ENCODE measurements around the gene TPRX2. TPM values are rescaled to one million over a fixed set of nuclear protein-coding genes. Genes with fewer than 3 reads are reported as not detected.
"Not testable (repeated sequence)": the region's sequence is repeated elsewhere in the genome, so short reads cannot be mapped to it uniquely, and the experiment has no call there.

TPRX2 gene, protein sequence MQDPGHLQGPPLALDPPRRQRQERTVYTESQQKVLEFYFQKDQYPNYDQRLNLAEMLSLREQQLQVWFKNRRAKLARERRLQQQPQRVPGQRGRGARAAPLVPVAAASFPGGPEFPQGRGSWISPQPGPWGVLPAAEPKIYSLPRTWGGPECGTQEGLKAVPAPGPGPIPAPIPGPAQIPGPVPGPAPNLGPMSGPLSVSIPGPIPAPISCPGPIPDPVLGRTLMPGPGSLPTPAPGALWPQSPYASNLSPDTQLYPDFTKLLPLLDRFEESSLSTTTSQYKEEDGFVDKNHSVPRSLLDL
- total RNA-seq (2021; ENCODE audit: unreplicated experiment) (not detected), Bru-seq, nascent RNA (not detected), BruChase-seq, experiment 1, labeled RNA remaining after a 6-hour chase (percentile 20 among the genes with signal in this experiment), BruChase-seq, experiment 2, labeled RNA remaining after a 2-hour chase (not detected)
- not detected in 2 replicates for polyA plus RNA-seq (2012)
- long read RNA-seq, result 0 reads

DNA sequence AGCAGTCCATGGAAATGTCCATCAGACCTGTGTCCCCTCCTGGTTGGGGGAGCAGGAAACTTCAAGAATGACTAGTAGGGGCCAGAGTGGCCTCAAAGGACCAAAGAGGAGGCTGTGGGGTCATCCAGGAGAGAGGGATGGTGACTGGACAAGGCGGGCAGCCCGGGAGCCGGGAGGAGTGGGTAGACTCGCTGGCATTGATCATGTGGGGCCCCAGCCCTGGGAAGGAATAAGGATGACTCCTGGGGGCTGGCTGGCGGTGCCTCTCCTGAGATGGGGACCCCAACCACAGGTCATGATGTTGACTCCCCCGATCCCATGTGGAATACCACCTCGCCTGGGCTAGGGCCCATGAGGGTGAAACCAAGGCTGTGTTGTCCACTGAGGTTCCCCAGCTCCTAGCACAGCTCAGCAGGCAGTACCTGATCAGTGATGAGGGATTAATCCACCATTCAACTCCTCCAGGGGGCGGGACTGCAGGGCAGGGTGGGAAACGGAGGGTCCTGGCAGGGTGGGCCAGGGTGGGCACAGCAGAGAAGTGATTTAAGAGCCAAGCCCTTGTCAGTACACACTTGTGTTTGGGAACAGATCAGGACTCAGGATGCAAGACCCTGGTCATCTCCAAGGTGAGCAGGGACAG is at the start of gene TPRX2:
TSS of gene TPRX2 (plus strand) at position 590 of the 640 bp plus-strand sequence. CDS start at position 602, 12 bp downstream.
- H3K9me3 ChIP-seq (ENCODE audit: control insufficient read depth in 1 of 2, insufficient read depth in 1 of 2, low read depth in 1 of 2, low read length in 2 of 2); intact Hi-C loops (cut with micrococcal nuclease); DNase-seq (ENCODE audit: low read depth, low spot score); BruUV-seq (replicated peaks); H3K9me2 ChIP-seq (ENCODE audit: insufficient read depth); RAD21 ChIA-PET (ENCODE audit: low non-redundant PET in 1 of 2, low total read pairs in 2 of 2, uncharacterized antibody in 2 of 2, unreplicated experiment in 2 of 2); H3K27me3 ChIP-seq (ENCODE audit: insufficient read depth, low read length); H3K79me2 ChIP-seq (ENCODE audit: insufficient read depth, low read length); H3K36me3 ChIP-seq (ENCODE audit: control insufficient read depth in 1 of 2, insufficient read depth in 2 of 2, low read length in 2 of 2); H4K20me1 ChIP-seq (ENCODE audit: insufficient read depth): not testable (repeated sequence)
- Histone ChIP-seq H2AFZ (ENCODE audit: low read depth, low read length, poor library complexity, severe bottlenecking) (peak within 1 kb of the TSS; percentile 89), H3K4me1 (ENCODE audit: control insufficient read depth in 1 of 2, insufficient read depth in 2 of 2, low read length in 2 of 2) (peaks cover 19 to 26% of the 10 kb centered on the region in 2 experiments), H3K9ac (ENCODE audit: low read length) (peak within 1 kb of the TSS; percentile 2; the same call in 1 of the 2 replicates), H3K27ac (ENCODE audit: low read depth, low read length) (peak within 1 kb of the TSS; percentile 27; the same call in 1 of the 2 replicates), H3K4me2 (ENCODE audit: low read length) (peak within 1 kb of the TSS; percentile 69), H3K4me3 (replicated peaks in 1 of 2; ENCODE audit: low read depth in 1 of 2, low read length in 2 of 2) (peak within 1 kb of the TSS in 1 of 2 experiments; percentile 34; a peak in 3 of 4 replicates)
- ChIA-PET POLR2A (interaction anchor here (0.6 to 0.8 kb wide), 2 partner anchors 15 to 408 kb away, joined by 3 read pairs; no protein-coding TSS in a partner anchor), CTCF (interaction anchor here (1.3 to 2.3 kb wide), 3 partner anchors 8 to 11 kb away, joined by 4 to 13 read pairs (median 11); no protein-coding TSS in a partner anchor)
- peak; percentile 6; the same call in 1 of the 2 replicates for ATAC-seq

DNA sequence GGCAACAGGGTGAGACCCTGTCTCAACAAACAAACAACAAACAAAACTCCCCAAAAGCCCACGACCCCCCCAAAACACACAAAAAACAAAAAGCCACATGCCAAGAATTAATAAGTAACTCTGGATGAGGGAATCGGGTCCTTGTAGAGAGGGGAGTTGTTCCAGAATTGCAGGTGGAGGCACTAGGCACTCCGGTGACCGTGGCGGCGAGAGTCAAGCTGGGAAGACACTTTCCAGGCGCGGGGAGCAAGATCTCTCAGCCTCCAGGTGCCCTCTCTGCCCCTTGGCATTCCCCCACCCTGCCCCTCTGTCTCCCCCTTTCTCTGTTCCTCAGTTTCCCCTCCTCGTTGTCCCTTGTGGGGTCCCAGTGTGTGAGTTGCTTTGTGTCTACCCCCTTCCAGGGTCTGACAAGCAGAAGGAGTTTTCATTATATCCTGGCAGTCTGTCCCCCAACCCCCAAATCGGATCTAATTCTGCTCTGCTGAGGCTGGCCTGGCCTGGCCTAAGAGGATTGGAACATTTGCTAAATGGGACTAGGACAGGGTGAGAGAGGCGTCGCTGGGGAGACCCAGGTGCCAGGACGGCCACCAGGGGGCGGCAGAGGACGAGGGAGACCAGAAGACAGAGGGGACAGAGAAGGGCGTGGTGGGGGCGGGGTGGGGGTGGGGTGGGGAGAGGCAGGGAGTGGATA is 45.6 kb upstream of the TPRX2 start:
- Histone ChIP-seq H3K4me1 (ENCODE audit: control insufficient read depth in 1 of 2, insufficient read depth in 2 of 2, low read length in 2 of 2) (peaks cover 5 to 19% of the 10 kb centered on the region in 2 experiments), H3K4me2 (ENCODE audit: low read length) (peak overlapping the region; percentile 32; the same call in 1 of the 2 replicates), H3K27me3 (ENCODE audit: insufficient read depth, low read length) (no peaks in the 10 kb centered on the region), H3K9me2 (ENCODE audit: insufficient read depth) (no peaks in the 10 kb centered on the region), H3K36me3 (ENCODE audit: control insufficient read depth in 1 of 2, insufficient read depth in 2 of 2, low read length in 2 of 2) (no peaks in the 10 kb centered on the region), H3K79me2 (ENCODE audit: insufficient read depth, low read length) (no peaks in the 10 kb centered on the region), H2AFZ (ENCODE audit: low read depth, low read length, poor library complexity, severe bottlenecking) (no peak overlapping the region), H3K4me3 (replicated peaks in 1 of 2; ENCODE audit: low read depth in 1 of 2, low read length in 2 of 2) (no peak overlapping the region), H4K20me1 (ENCODE audit: insufficient read depth) (no peaks in the 10 kb centered on the region), H3K27ac (ENCODE audit: low read depth, low read length) (no peak overlapping the region), H3K9me3 (ENCODE audit: control insufficient read depth in 1 of 2, insufficient read depth in 1 of 2, low read depth in 1 of 2, low read length in 2 of 2) (no peaks in the 10 kb centered on the region), H3K9ac (ENCODE audit: low read length) (no peak overlapping the region)
- ChIA-PET POLR2A (no interaction called here), CTCF (interaction anchor here (1.2 kb wide), 1 partner anchor 48 kb away, joined by 3 read pairs; no protein-coding TSS in a partner anchor), RAD21 (ENCODE audit: low non-redundant PET in 1 of 2, low total read pairs in 2 of 2, uncharacterized antibody in 2 of 2, unreplicated experiment in 2 of 2) (no interaction called here)
- intact Hi-C loops (cut with micrococcal nuclease), result loop anchor here (5.0 kb wide), 1 partner anchor 49 kb away; no protein-coding TSS in a partner anchor
- no TSS peak for BruUV-seq (replicated peaks)
- peak; percentile 61 for DNase-seq (ENCODE audit: low read depth, low spot score)
- TF ChIP-seq, protein P1, sequence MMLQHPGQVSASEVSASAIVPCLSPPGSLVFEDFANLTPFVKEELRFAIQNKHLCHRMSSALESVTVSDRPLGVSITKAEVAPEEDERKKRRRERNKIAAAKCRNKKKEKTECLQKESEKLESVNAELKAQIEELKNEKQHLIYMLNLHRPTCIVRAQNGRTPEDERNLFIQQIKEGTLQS (IDR thresholded peaks at IDR 0.05), result no peak
- TF ChIP-seq RAD21 (IDR thresholded peaks at IDR 0.05; ENCODE audit: low read depth) (peak; percentile 68), YY1 (IDR thresholded peaks at IDR 0.05; ENCODE audit: extremely low read depth, insufficient replicate concordance, low read depth, low read length) (peak; percentile 56)
- TF ChIP-seq, protein P2, sequence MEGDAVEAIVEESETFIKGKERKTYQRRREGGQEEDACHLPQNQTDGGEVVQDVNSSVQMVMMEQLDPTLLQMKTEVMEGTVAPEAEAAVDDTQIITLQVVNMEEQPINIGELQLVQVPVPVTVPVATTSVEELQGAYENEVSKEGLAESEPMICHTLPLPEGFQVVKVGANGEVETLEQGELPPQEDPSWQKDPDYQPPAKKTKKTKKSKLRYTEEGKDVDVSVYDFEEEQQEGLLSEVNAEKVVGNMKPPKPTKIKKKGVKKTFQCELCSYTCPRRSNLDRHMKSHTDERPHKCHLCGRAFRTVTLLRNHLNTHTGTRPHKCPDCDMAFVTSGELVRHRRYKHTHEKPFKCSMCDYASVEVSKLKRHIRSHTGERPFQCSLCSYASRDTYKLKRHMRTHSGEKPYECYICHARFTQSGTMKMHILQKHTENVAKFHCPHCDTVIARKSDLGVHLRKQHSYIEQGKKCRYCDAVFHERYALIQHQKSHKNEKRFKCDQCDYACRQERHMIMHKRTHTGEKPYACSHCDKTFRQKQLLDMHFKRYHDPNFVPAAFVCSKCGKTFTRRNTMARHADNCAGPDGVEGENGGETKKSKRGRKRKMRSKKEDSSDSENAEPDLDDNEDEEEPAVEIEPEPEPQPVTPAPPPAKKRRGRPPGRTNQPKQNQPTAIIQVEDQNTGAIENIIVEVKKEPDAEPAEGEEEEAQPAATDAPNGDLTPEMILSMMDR (IDR thresholded peaks at IDR 0.05 in 2 of 3, conservative IDR thresholded peaks at IDR 0.05 in 1 of 3; ENCODE audit: borderline replicate concordance in 1 of 3, insufficient read depth in 1 of 3, low read depth in 2 of 3, low read length in 2 of 3), result peak; percentile 55 to 69 (median 64); a peak in 5 of 6 replicates
- peak; percentile 99 for ATAC-seq
